ENCODE measurements around the gene PLA2G2A.
A peak's percentile ranks its signal among the peaks of the same experiment; 100 is the strongest.
"Not testable (repeated sequence)": the region's sequence is repeated elsewhere in the genome, so short reads cannot be mapped to it uniquely, and the experiment has no call there.

The PLA2G2A gene

DNA sequence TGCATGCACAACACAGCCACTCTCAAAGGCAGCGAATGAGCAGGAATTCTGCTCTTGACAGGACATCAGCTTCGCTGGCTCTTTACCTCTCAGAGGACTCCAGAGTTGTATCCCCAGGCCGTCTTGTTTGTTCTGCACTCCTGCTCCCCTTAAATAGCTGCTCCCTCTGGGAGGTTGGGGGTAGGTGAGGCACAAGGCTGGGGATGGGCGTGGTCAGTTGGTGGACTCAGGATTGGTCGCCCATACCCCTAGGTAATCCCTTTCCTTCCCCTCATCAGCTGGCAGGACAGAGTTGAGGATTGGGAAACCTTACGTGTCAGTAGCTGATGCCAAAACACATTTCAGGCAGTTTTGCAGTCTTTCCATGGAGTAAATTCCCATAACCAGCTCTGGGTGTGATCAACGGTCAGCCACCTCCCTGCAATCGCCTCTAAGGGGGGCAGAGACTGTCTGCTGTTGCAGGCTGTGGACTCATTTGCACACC, at the start of gene PLA2G2A:
Gene PLA2G2A, minus strand, starts transcription at position 125 of the 484 bp plus-strand sequence. CDS start 845 bp downstream, outside the sequence.
- Histone ChIP-seq H3K9ac (ENCODE audit: low read length) (peak within 1 kb of the TSS; percentile 16), H3K27me3 (replicated peaks; ENCODE audit: control insufficient read depth, insufficient read depth, low read length) (no peaks in the 10 kb centered on the region), H3K36me3 (ENCODE audit: control insufficient read depth, insufficient read depth, low read length, severe bottlenecking) (no peaks in the 10 kb centered on the region), H3K4me3 (ENCODE audit: low read length) (peak within 1 kb of the TSS; percentile 62), H3K9me3 (ENCODE audit: control insufficient read depth, low read length) (no peaks in the 10 kb centered on the region), H3K4me1 (ENCODE audit: control insufficient read depth, insufficient read depth, low read length) (peaks cover 66% of the 10 kb centered on the region)
- no peak for DNase-seq (ENCODE audit: low read depth)

DNA sequence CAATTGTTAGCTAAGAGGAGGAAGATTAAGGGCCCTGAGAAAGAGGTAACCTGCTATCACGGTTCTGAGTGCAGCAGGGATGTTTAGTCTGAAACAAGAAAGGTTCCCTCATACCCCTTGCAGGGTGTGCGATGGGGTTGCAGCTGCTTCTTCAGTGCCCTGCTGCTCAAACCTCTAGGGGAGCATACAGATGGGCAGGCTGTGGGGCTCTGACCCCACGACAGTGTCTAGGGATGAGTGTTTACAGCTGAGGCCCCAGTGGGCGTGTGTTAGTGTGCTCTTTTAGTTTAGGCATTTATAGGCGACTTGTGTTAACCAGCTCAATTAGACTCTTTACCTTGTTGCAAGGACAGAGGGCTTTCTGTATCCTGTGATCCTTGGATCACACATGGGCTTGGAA, 49.3 kb upstream of the PLA2G2A start:
- Histone ChIP-seq H3K4me1 (ENCODE audit: control insufficient read depth, insufficient read depth, low read length) (no peaks in the 10 kb centered on the region), H3K9me3 (ENCODE audit: control insufficient read depth, low read length) (peaks cover 13% of the 10 kb centered on the region), H3K27me3 (replicated peaks; ENCODE audit: control insufficient read depth, insufficient read depth, low read length) (peaks cover 20% of the 10 kb centered on the region), H3K9ac (ENCODE audit: low read length) (no peak overlapping the region), H3K36me3 (ENCODE audit: control insufficient read depth, insufficient read depth, low read length, severe bottlenecking) (no peaks in the 10 kb centered on the region), H3K4me3 (ENCODE audit: low read length) (no peak overlapping the region)
- DNase-seq (ENCODE audit: low read depth) = no peak

GRCh38 chr1:20028125-20028524, 48.7 kb upstream of the PLA2G2A start:
- Histone ChIP-seq H3K36me3 (ENCODE audit: control insufficient read depth, insufficient read depth, low read length, severe bottlenecking) (no peaks in the 10 kb centered on the region), H3K9ac (ENCODE audit: low read length) (no peak overlapping the region), H3K4me3 (ENCODE audit: low read length) (no peak overlapping the region), H3K27me3 (replicated peaks; ENCODE audit: control insufficient read depth, insufficient read depth, low read length) (peaks cover 20% of the 10 kb centered on the region), H3K4me1 (ENCODE audit: control insufficient read depth, insufficient read depth, low read length) (no peaks in the 10 kb centered on the region), H3K9me3 (ENCODE audit: control insufficient read depth, low read length) (peaks cover 17% of the 10 kb centered on the region)
- no peak for DNase-seq (ENCODE audit: low read depth)

DNA sequence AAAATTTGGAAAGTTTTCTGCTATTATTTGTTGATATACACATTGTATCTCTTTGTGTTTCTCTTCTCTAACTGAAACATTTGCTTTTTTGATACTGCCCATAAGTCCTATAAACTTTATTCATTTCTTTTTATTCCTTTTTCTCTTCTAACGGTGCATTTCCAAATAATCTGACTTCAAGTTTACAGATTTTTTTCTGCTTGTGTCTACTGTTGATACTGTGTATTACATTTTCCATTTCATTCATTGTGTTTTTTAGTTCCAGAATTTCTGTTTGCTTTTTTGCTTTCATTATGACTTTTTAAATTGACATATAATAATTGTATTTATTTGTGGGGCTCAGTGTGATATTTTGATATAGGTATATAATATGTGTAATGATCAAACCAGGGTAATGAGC, 38.3 kb upstream of the PLA2G2A start:
- no peaks in the 10 kb centered on the region for H3K27me3 ChIP-seq (replicated peaks; ENCODE audit: control insufficient read depth, insufficient read depth, low read length)
- DNase-seq (ENCODE audit: low read depth) = no peak

DNA sequence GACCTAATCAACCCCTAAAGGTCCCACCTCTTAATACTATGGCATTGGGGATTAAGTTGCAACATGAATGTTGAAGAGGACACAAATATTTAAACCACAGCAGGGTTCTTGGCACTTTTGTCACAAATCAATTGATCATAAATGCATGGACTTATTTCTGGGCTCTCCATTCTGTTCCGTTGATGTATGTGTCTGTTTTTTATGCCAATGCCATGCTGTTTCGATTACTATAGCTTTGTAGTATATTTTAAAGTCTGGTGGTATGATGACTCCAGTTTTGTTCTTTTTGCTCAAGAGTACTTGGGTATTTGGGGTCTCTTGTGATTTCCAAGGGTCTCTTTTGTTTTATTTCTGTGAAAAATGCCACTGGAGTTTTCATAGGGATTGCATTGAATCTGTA, 34.7 kb upstream of the PLA2G2A start:
- H3K9ac ChIP-seq (ENCODE audit: low read length) = no peak overlapping the region
- no peak for DNase-seq (ENCODE audit: low read depth)
- H3K9me3 ChIP-seq (ENCODE audit: control insufficient read depth, low read length) = peaks cover 41% of the 10 kb centered on the region
- H3K4me1 ChIP-seq (ENCODE audit: control insufficient read depth, insufficient read depth, low read length) = no peaks in the 10 kb centered on the region
- H3K27me3 ChIP-seq (replicated peaks; ENCODE audit: control insufficient read depth, insufficient read depth, low read length) = no peaks in the 10 kb centered on the region
- no peaks in the 10 kb centered on the region for H3K36me3 ChIP-seq (ENCODE audit: control insufficient read depth, insufficient read depth, low read length, severe bottlenecking)
- no peak overlapping the region for H3K4me3 ChIP-seq (ENCODE audit: low read length)

More for the DNA sequence above, 38.3 kb upstream of the PLA2G2A start:
- no peak overlapping the region for H3K9ac ChIP-seq (ENCODE audit: low read length)
- no peaks in the 10 kb centered on the region for H3K4me1 ChIP-seq (ENCODE audit: control insufficient read depth, insufficient read depth, low read length)
- no peaks in the 10 kb centered on the region for H3K36me3 ChIP-seq (ENCODE audit: control insufficient read depth, insufficient read depth, low read length, severe bottlenecking)
- no peak overlapping the region for H3K4me3 ChIP-seq (ENCODE audit: low read length)
- H3K9me3 ChIP-seq (ENCODE audit: control insufficient read depth, low read length) = peaks cover 41% of the 10 kb centered on the region

GRCh38 chr1:20010016-20010415, 30.6 kb upstream of the PLA2G2A start:
- H3K9ac ChIP-seq (ENCODE audit: low read length) = no peak overlapping the region
- H3K9me3 ChIP-seq (ENCODE audit: control insufficient read depth, low read length) = peaks cover 12% of the 10 kb centered on the region
- no peaks in the 10 kb centered on the region for H3K36me3 ChIP-seq (ENCODE audit: control insufficient read depth, insufficient read depth, low read length, severe bottlenecking)
- H3K4me1 ChIP-seq (ENCODE audit: control insufficient read depth, insufficient read depth, low read length) = no peaks in the 10 kb centered on the region
- no peaks in the 10 kb centered on the region for H3K27me3 ChIP-seq (replicated peaks; ENCODE audit: control insufficient read depth, insufficient read depth, low read length)
- no peak for DNase-seq (ENCODE audit: low read depth)
- no peak overlapping the region for H3K4me3 ChIP-seq (ENCODE audit: low read length)

DNA sequence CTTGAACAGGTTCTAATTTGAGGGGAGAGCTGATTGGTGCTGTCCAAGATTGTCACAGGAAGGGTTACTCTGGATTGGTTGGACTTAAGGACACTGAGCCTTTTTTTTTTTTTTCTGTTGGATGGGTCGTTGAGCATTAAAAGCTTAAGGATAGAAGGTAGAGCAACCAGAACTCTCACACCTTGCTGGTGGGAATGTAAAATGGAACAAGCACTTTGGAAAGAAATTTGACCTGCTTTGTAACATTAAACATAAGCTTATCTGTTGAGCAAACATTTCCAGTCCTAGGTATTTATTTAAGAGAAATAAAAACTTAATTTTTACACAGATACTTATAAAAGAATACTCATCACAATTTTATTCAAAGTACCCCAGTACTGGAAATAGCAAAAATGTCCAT, 29.8 kb upstream of the PLA2G2A start:
- Histone ChIP-seq H3K9ac (ENCODE audit: low read length) (no peak overlapping the region), H3K4me1 (ENCODE audit: control insufficient read depth, insufficient read depth, low read length) (no peaks in the 10 kb centered on the region), H3K27me3 (replicated peaks; ENCODE audit: control insufficient read depth, insufficient read depth, low read length) (no peaks in the 10 kb centered on the region), H3K36me3 (ENCODE audit: control insufficient read depth, insufficient read depth, low read length, severe bottlenecking) (no peaks in the 10 kb centered on the region), H3K4me3 (ENCODE audit: low read length) (no peak overlapping the region), H3K9me3 (ENCODE audit: control insufficient read depth, low read length) (peaks cover 6% of the 10 kb centered on the region)
- DNase-seq (ENCODE audit: low read depth) = no peak

DNA sequence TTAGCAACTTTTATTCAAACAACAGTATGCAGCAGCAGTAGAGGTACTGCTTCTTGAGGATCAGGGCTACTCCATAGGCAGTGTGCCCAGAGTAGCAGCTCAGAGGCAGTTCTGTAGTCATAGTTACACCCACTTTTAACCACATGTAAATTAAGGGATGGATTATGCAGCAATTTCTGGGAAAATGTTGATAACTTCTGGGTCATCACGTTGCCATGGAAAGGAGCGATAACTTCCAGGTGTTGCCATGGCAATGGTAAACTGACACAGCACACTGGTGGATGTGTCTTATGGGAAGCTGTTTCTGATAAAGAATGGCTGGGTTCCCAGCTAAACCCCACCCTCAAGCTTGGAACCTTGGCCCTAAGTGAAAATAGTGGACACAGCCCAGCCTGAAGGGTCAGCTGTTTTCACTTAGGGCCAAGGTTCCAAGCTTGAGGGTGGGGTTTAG, 29.0 kb upstream of the PLA2G2A start:
- Histone ChIP-seq H3K27me3 (replicated peaks; ENCODE audit: control insufficient read depth, insufficient read depth, low read length) (no peaks in the 10 kb centered on the region), H3K4me1 (ENCODE audit: control insufficient read depth, insufficient read depth, low read length) (no peaks in the 10 kb centered on the region), H3K36me3 (ENCODE audit: control insufficient read depth, insufficient read depth, low read length, severe bottlenecking) (no peaks in the 10 kb centered on the region), H3K4me3 (ENCODE audit: low read length) (no peak overlapping the region), H3K9ac (ENCODE audit: low read length) (no peak overlapping the region), H3K9me3 (ENCODE audit: control insufficient read depth, low read length) (no peaks in the 10 kb centered on the region)
- DNase-seq (ENCODE audit: low read depth) = no peak

- H3K27me3 ChIP-seq (replicated peaks; ENCODE audit: control insufficient read depth, insufficient read depth, low read length); H3K9ac ChIP-seq (ENCODE audit: low read length); H3K9me3 ChIP-seq (ENCODE audit: control insufficient read depth, low read length); H3K4me3 ChIP-seq (ENCODE audit: low read length); DNase-seq (ENCODE audit: low read depth); H3K4me1 ChIP-seq (ENCODE audit: control insufficient read depth, insufficient read depth, low read length); H3K36me3 ChIP-seq (ENCODE audit: control insufficient read depth, insufficient read depth, low read length, severe bottlenecking): not testable (repeated sequence)
Measured at GRCh38 chr1:19998823-19999222, 19.4 kb upstream of the PLA2G2A start.

DNA sequence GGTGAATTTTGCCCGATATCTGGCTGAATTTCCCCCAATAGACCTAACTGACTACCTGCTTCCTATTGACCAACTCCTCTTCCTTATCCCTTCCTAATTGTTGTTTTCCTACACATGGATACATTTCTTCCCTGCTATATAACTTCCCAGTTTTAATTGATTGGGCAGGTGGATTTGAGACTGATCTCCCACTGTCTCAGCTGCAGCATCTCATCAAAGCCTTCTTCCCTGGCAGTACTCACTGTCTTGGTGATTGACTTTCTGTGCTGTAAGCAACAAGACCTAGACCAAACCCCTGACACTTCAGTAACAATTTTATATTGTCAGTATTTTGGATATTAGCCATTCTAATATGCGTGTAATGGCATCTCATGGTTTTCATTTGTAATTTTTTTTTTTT, 11.3 kb upstream of the PLA2G2A start:
- Histone ChIP-seq H3K4me1 (ENCODE audit: control insufficient read depth, insufficient read depth, low read length) (peaks cover 10% of the 10 kb centered on the region), H3K27me3 (replicated peaks; ENCODE audit: control insufficient read depth, insufficient read depth, low read length) (peaks cover 1% of the 10 kb centered on the region), H3K36me3 (ENCODE audit: control insufficient read depth, insufficient read depth, low read length, severe bottlenecking) (no peaks in the 10 kb centered on the region), H3K4me3 (ENCODE audit: low read length) (no peak overlapping the region), H3K9ac (ENCODE audit: low read length) (no peak overlapping the region), H3K9me3 (ENCODE audit: control insufficient read depth, low read length) (no peaks in the 10 kb centered on the region)
- no peak for DNase-seq (ENCODE audit: low read depth)

GRCh38 chr1:19990182-19990582, 10.8 kb upstream of the PLA2G2A start:
- H3K9me3 ChIP-seq (ENCODE audit: control insufficient read depth, low read length); DNase-seq (ENCODE audit: low read depth); H3K36me3 ChIP-seq (ENCODE audit: control insufficient read depth, insufficient read depth, low read length, severe bottlenecking); H3K27me3 ChIP-seq (replicated peaks; ENCODE audit: control insufficient read depth, insufficient read depth, low read length); H3K9ac ChIP-seq (ENCODE audit: low read length); H3K4me3 ChIP-seq (ENCODE audit: low read length): not testable (repeated sequence)
- H3K4me1 ChIP-seq (ENCODE audit: control insufficient read depth, insufficient read depth, low read length) = peaks cover 10% of the 10 kb centered on the region

DNA sequence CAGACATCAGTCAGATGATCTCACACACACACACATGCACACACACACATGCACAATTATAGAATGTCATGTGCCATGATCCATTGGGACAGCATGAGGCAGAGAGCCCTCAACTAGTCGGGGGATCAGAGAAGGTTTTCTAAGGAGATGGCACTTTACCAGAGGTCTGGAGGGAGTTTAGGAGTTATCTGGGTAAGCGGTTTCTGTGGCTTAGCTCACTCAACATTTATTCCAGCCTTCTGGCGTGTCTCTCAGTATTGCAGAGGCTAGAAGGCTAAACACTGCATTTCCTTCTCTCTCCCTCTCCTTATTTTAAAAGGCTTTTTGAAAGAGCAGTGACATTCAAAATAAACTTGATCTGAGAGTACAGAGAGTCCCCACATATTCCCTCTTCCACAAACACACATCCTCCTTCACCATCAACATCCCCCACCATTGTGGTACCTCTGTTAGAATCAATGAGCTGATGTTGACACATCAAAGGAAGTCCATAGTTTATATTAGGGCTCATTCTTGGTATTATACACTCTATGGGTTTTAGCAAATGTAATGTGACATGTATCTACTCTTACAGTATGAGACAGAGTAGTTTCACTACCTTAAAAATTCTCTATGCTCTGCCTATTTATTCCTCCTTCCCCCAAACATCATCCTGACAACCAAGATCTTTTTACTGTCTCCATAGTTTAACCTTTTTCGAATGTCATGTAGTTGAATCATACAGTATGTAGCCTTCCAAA, 9.0 kb upstream of the PLA2G2A start:
- no peak overlapping the region for H3K4me3 ChIP-seq (ENCODE audit: low read length)
- H3K9me3 ChIP-seq (ENCODE audit: control insufficient read depth, low read length) = no peaks in the 10 kb centered on the region
- no peaks in the 10 kb centered on the region for H3K36me3 ChIP-seq (ENCODE audit: control insufficient read depth, insufficient read depth, low read length, severe bottlenecking)
- no peak for DNase-seq (ENCODE audit: low read depth)
- no peaks in the 10 kb centered on the region for H3K27me3 ChIP-seq (replicated peaks; ENCODE audit: control insufficient read depth, insufficient read depth, low read length)
- H3K9ac ChIP-seq (ENCODE audit: low read length) = no peak overlapping the region
- H3K4me1 ChIP-seq (ENCODE audit: control insufficient read depth, insufficient read depth, low read length) = peaks cover 10% of the 10 kb centered on the region
